Activated naive CD4-positive, alpha-beta T cell treated with anti-CD3 and anti-CD28 coated beads, Interleukin-2, amount 50 U/mL, for 72 hours (primary cell): ENCODE results near the gene ARHGEF5. TPM values are rescaled to one million over a fixed set of nuclear protein-coding genes. Genes with fewer than 3 reads are reported as not detected.
A peak's percentile ranks its signal among the peaks of the same experiment; 100 is the strongest.
"Not testable (repeated sequence)": the region's sequence is repeated elsewhere in the genome, so short reads cannot be mapped to it uniquely, and the experiment has no call there.

Source experiments
- ATAC-seq, 2 donors: fragments of 150-1000 bp; cut with Tn5 transposase; 2 replicates each; pipeline ENCODE4 v1.10.0; 2021; ENCODE audit warnings: mild to moderate bottlenecking in 2 of 2, moderate library complexity in 2 of 2
- DNase-seq, 2 donors: peaks; one replicate each; pipeline ENCODE4 v3.0.0; 2021 to 2022; ENCODE audit warnings: low spot score in 2 of 2
- H3K27ac Mint-ChIP-seq, 2 donors: one replicate each; pipeline ENCODE4 v1.8.0; 2022; ENCODE audit warnings: mild to moderate bottlenecking in 2 of 2, mixed read lengths in 2 of 2
- H3K36me3 Mint-ChIP-seq, 2 donors: one replicate each; pipeline ENCODE4 v1.8.0; 2022; ENCODE audit warnings: mixed read lengths in 2 of 2
- H3K9me3 Mint-ChIP-seq, 2 donors: one replicate each; pipeline ENCODE4 v1.8.0; 2022; ENCODE audit warnings: mixed read lengths in 2 of 2
- total RNA-seq, 2 donors: library from RNA; stranded (reverse); gene quantifications; one replicate each; pipeline ENCODE4 v1.2.3, GENCODE V29; 2022

ARHGEF5 gene
- total RNA-seq, 2 donors from 2014 or later: 11.4 to 13.3 TPM

- not testable (repeated sequence) for H3K9me3 Mint-ChIP-seq, ATAC-seq, H3K27ac Mint-ChIP-seq, DNase-seq, H3K36me3 Mint-ChIP-seq
Observed at GRCh38 chr7:144365523-144365922, 10.3 kb downstream of the ARHGEF5 start.

- not testable (repeated sequence) for H3K9me3 Mint-ChIP-seq, DNase-seq, H3K36me3 Mint-ChIP-seq, ATAC-seq, H3K27ac Mint-ChIP-seq
Observed at GRCh38 chr7:144367250-144367649, 12.0 kb downstream of the ARHGEF5 start.

- peak in 1 of 2 donors; percentile 38 for ATAC-seq
- H3K9me3 Mint-ChIP-seq: not testable (repeated sequence)
Observed at GRCh38 chr7:144369221-144369620, 14.0 kb downstream of the ARHGEF5 start.

GRCh38 chr7:144378651-144379050 lies 23.4 kb downstream of the ARHGEF5 start:
- Mint-ChIP-seq H3K9me3 (peaks cover 0 to 3% of the 10 kb centered on the region in 2 donors), H3K36me3 (peaks cover 12 to 16% of the 10 kb centered on the region in 2 donors), H3K27ac (no peak overlapping the region)
- peak in 1 of 2 donors; percentile 20 for DNase-seq
- ATAC-seq: no peak

More at GRCh38 chr7:144369221-144369620, 14.0 kb downstream of the ARHGEF5 start:
- H3K27ac Mint-ChIP-seq, H3K36me3 Mint-ChIP-seq, DNase-seq: not testable (repeated sequence)

- DNase-seq (peak in 1 of 2 donors; percentile 41), ATAC-seq (no peak)
- peaks cover 12 to 16% of the 10 kb centered on the region in 2 donors for H3K36me3 Mint-ChIP-seq
- H3K27ac Mint-ChIP-seq: no peak overlapping the region
- H3K9me3 Mint-ChIP-seq: peaks cover 0 to 3% of the 10 kb centered on the region in 2 donors
Observed at GRCh38 chr7:144379776-144380384, 24.7 kb downstream of the ARHGEF5 start.

- H3K27ac Mint-ChIP-seq: peak overlapping the region; percentile 2 to 58
- no peaks in the 10 kb centered on the region for H3K36me3 Mint-ChIP-seq
- ATAC-seq (peak in 1 of 2 donors; percentile 66), DNase-seq (no peak)
- H3K9me3 Mint-ChIP-seq: no peaks in the 10 kb centered on the region
Observed at GRCh38 chr7:144384071-144384470, 28.9 kb downstream of the ARHGEF5 start.

- Mint-ChIP-seq H3K9me3 (no peaks in the 10 kb centered on the region), H3K27ac (peak overlapping the region; percentile 2 to 58), H3K36me3 (no peaks in the 10 kb centered on the region)
- peak; percentile 11 to 33 for DNase-seq
- ATAC-seq: peak; percentile 48 to 88
Observed at GRCh38 chr7:144384555-144385245, 29.5 kb downstream of the ARHGEF5 start.

GRCh38 chr7:144386741-144387140 lies 31.5 kb downstream of the ARHGEF5 start:
- Mint-ChIP-seq H3K9me3 (no peaks in the 10 kb centered on the region), H3K36me3 (no peaks in the 10 kb centered on the region), H3K27ac (no peak overlapping the region)
- ATAC-seq (no peak), DNase-seq (no peak)

- Mint-ChIP-seq H3K36me3 (no peaks in the 10 kb centered on the region), H3K27ac (no peak overlapping the region)
Observed at GRCh38 chr7:144388950-144389349, 33.7 kb downstream of the ARHGEF5 start.

GRCh38 chr7:144390481-144390880 lies 35.3 kb downstream of the ARHGEF5 start:
- ATAC-seq (no peak), DNase-seq (no peak)
- Mint-ChIP-seq H3K27ac (no peak overlapping the region), H3K36me3 (no peaks in the 10 kb centered on the region), H3K9me3 (no peaks in the 10 kb centered on the region)

More at GRCh38 chr7:144388950-144389349, 33.7 kb downstream of the ARHGEF5 start:
- H3K9me3 Mint-ChIP-seq: no peaks in the 10 kb centered on the region
- ATAC-seq (no peak), DNase-seq (no peak)

GRCh38 chr7:144391014-144391413 lies 35.8 kb downstream of the ARHGEF5 start:
- H3K27ac Mint-ChIP-seq: no peak overlapping the region
- ATAC-seq (no peak), DNase-seq (no peak)
- no peaks in the 10 kb centered on the region for H3K36me3 Mint-ChIP-seq
- H3K9me3 Mint-ChIP-seq: no peaks in the 10 kb centered on the region

- DNase-seq: no peak
- Mint-ChIP-seq H3K9me3 (no peaks in the 10 kb centered on the region), H3K27ac (no peak overlapping the region), H3K36me3 (no peaks in the 10 kb centered on the region)
- ATAC-seq: peak; percentile 69 to 82
Observed at GRCh38 chr7:144391823-144392255, 36.6 kb downstream of the ARHGEF5 start.

- ATAC-seq (no peak), DNase-seq (no peak)
- H3K27ac Mint-ChIP-seq: peak overlapping the region in 1 of 2 donors; percentile 39
- no peaks in the 10 kb centered on the region for H3K36me3 Mint-ChIP-seq
- H3K9me3 Mint-ChIP-seq: no peaks in the 10 kb centered on the region
Observed at GRCh38 chr7:144397086-144397485, 41.9 kb downstream of the ARHGEF5 start.

GRCh38 chr7:144398291-144398690 lies 43.1 kb downstream of the ARHGEF5 start:
- no peak overlapping the region for H3K27ac Mint-ChIP-seq
- no peaks in the 10 kb centered on the region for H3K36me3 Mint-ChIP-seq
- H3K9me3 Mint-ChIP-seq: no peaks in the 10 kb centered on the region
- no peak for DNase-seq
- no peak for ATAC-seq

GRCh38 chr7:144398911-144399310 lies 43.7 kb downstream of the ARHGEF5 start:
- DNase-seq (no peak), ATAC-seq (no peak)
- H3K36me3 Mint-ChIP-seq: no peaks in the 10 kb centered on the region
- no peaks in the 10 kb centered on the region for H3K9me3 Mint-ChIP-seq
- H3K27ac Mint-ChIP-seq: no peak overlapping the region

GRCh38 chr7:144399946-144400345 lies 44.7 kb downstream of the ARHGEF5 start:
- Mint-ChIP-seq H3K27ac (no peak overlapping the region), H3K36me3 (no peaks in the 10 kb centered on the region), H3K9me3 (no peaks in the 10 kb centered on the region)
- DNase-seq (no peak), ATAC-seq (no peak)

- DNase-seq: no peak
- H3K9me3 Mint-ChIP-seq: no peaks in the 10 kb centered on the region
- no peak overlapping the region for H3K27ac Mint-ChIP-seq
- H3K36me3 Mint-ChIP-seq: no peaks in the 10 kb centered on the region
- ATAC-seq: no peak
Observed at GRCh38 chr7:144401490-144401889, 46.3 kb downstream of the ARHGEF5 start.

GRCh38 chr7:144403102-144403501 lies 47.9 kb downstream of the ARHGEF5 start:
- H3K36me3 Mint-ChIP-seq: no peaks in the 10 kb centered on the region
- peak overlapping the region in 1 of 2 donors; percentile 58 for H3K27ac Mint-ChIP-seq
- no peak for ATAC-seq
- DNase-seq: no peak
- no peaks in the 10 kb centered on the region for H3K9me3 Mint-ChIP-seq
